H1 (cell line): Measurements from ENCODE around the gene SH3GL2. TPM values are rescaled to one million over a fixed set of nuclear protein-coding genes. Genes with fewer than 3 reads are reported as not detected.

Experiments used
- E2F6 ChIP-seq: IDR thresholded peaks from 2 replicates; pipeline ENCODE4 v1.6.1; 2012; ENCODE audit warnings: inconsistent platforms
- SAP30 ChIP-seq: fragments of 300-600 bp; sonication (generic); IDR thresholded peaks from 2 replicates; pipeline ENCODE4 v1.7.1; 2012; ENCODE audit warnings: low read length, moderate library complexity, mild to moderate bottlenecking, inconsistent platforms; ENCODE audit not compliant: insufficient read depth, insufficient replicate concordance
- SP1 ChIP-seq: IDR thresholded peaks from 2 replicates; pipeline ENCODE4 v1.6.1; 2011; ENCODE audit warnings: low read depth, low read length
- SP4 ChIP-seq: IDR thresholded peaks from 2 replicates; pipeline ENCODE4 v1.6.1; 2012; ENCODE audit warnings: low read length, inconsistent platforms
- USF2 ChIP-seq: IDR thresholded peaks from 2 replicates; pipeline ENCODE4 v1.6.1; 2011; ENCODE audit warnings: low read length, improper control_type of control experiment
- YY1 ChIP-seq: IDR thresholded peaks from 2 replicates; pipeline ENCODE4 v1.6.1; 2011; ENCODE audit warnings: low read depth, mild to moderate bottlenecking, low read length
- polyA plus RNA-seq, 7 experiments: library from polyadenylated mRNA; depleted of rRNA in 3 of 7; stranded (reverse) in 5 of 7; unstranded in 2 of 7; fragments of >200 nt in 5 of 7; fragments of 200-250 nt in 2 of 7; gene quantifications; 1 replicate in 5 of 7; 2 replicates in 1 of 7; 4 replicates in 1 of 7; pipeline versions ENCODE4 v1.2.1 to v1.2.3, GENCODE V29; 2011 to 2013; ENCODE audit warnings: missing spikeins in 2 of 7, mixed read lengths in 2 of 7
- total RNA-seq: library from RNA; stranded (reverse); fragmentation: NEBNext Ultra II Directional; extraction: Animal tissue kit (Norgen Biotek cat#: 25700); gene quantifications from 2 replicates; pipeline ENCODE4 v1.2.1, GENCODE V29; 2021

SH3GL2 gene
- total and polyA plus RNA-seq, 2 of the 8 experiments (the other 6 are each of a cell fraction or from before 2014, with no cell fraction given): 4.7 to 5.3 TPM

GRCh38 chr9:17653947-17654465 is 75.1 kb downstream of the SH3GL2 start (continued):
- TF ChIP-seq SAP30 (no peak), SP4 (no peak), E2F6 (no peak), YY1 (no peak), SP1 (no peak), USF2 (no peak)
